ENCODE results near the gene PCSK6. TPM values are rescaled to one million over a fixed set of nuclear protein-coding genes. Genes with fewer than 3 reads are reported as not detected.

Gene PCSK6
- total RNA-seq, 1 donor from 2014 or later, result 1.9 TPM

GRCh38 chr15:101391981-101392640 is 97.4 kb downstream of the PCSK6 start:
- Mint-ChIP-seq H3K27ac (no peak overlapping the region), H3K27me3 (ENCODE audit: low read depth) (peaks cover 5% of the 10 kb centered on the region), H3K4me1 (ENCODE audit: low read depth) (no peaks in the 10 kb centered on the region), H3K36me3 (ENCODE audit: low read depth) (no peaks in the 10 kb centered on the region), H3K9me3 (no peaks in the 10 kb centered on the region), H3K4me3 (ENCODE audit: low read depth) (no peak overlapping the region)
- intact Hi-C loops (cut with micrococcal nuclease), result no loop called here
- no peak for DNase-seq (ENCODE audit: low spot score)

- Mint-ChIP-seq H3K27ac (no peak overlapping the region), H3K36me3 (ENCODE audit: low read depth) (no peaks in the 10 kb centered on the region), H3K27me3 (ENCODE audit: low read depth) (peaks cover 5% of the 10 kb centered on the region), H3K9me3 (no peaks in the 10 kb centered on the region), H3K4me1 (ENCODE audit: low read depth) (no peaks in the 10 kb centered on the region), H3K4me3 (ENCODE audit: low read depth) (no peak overlapping the region)
- no peak for DNase-seq (ENCODE audit: low spot score)
- intact Hi-C loops (cut with micrococcal nuclease), result no loop called here
Measured at GRCh38 chr15:101391431-101391830, 98.1 kb downstream of the PCSK6 start.

- no peaks in the 10 kb centered on the region for H3K27me3 Mint-ChIP-seq (ENCODE audit: low read depth)
- DNase-seq (ENCODE audit: low spot score), result no peak
- no peak overlapping the region for H3K27ac Mint-ChIP-seq
- no peak overlapping the region for H3K4me3 Mint-ChIP-seq (ENCODE audit: low read depth)
- no peaks in the 10 kb centered on the region for H3K9me3 Mint-ChIP-seq
- H3K36me3 Mint-ChIP-seq (ENCODE audit: low read depth), result no peaks in the 10 kb centered on the region
- intact Hi-C loops (cut with micrococcal nuclease), result no loop called here
- no peaks in the 10 kb centered on the region for H3K4me1 Mint-ChIP-seq (ENCODE audit: low read depth)
Measured at GRCh38 chr15:101390462-101390861, 99.0 kb downstream of the PCSK6 start.

GRCh38 chr15:101390060-101390459 is 99.4 kb downstream of the PCSK6 start:
- intact Hi-C loops (cut with micrococcal nuclease), result no loop called here
- Mint-ChIP-seq H3K9me3 (no peaks in the 10 kb centered on the region), H3K4me1 (ENCODE audit: low read depth) (no peaks in the 10 kb centered on the region), H3K27ac (no peak overlapping the region), H3K4me3 (ENCODE audit: low read depth) (no peak overlapping the region), H3K36me3 (ENCODE audit: low read depth) (no peaks in the 10 kb centered on the region), H3K27me3 (ENCODE audit: low read depth) (no peaks in the 10 kb centered on the region)
- DNase-seq (ENCODE audit: low spot score), result no peak

- H3K27me3 Mint-ChIP-seq (ENCODE audit: low read depth), result no peaks in the 10 kb centered on the region
Measured at GRCh38 chr15:101389362-101389761, 100.1 kb downstream of the PCSK6 start.

GRCh38 chr15:101388046-101388445 is 101.5 kb downstream of the PCSK6 start:
- DNase-seq (ENCODE audit: low spot score), result no peak
- no peaks in the 10 kb centered on the region for H3K36me3 Mint-ChIP-seq (ENCODE audit: low read depth)
- no peaks in the 10 kb centered on the region for H3K27me3 Mint-ChIP-seq (ENCODE audit: low read depth)
- no peaks in the 10 kb centered on the region for H3K4me1 Mint-ChIP-seq (ENCODE audit: low read depth)
- no peak overlapping the region for H3K4me3 Mint-ChIP-seq (ENCODE audit: low read depth)
- intact Hi-C loops (cut with micrococcal nuclease), result no loop called here
- no peak overlapping the region for H3K27ac Mint-ChIP-seq
- no peaks in the 10 kb centered on the region for H3K9me3 Mint-ChIP-seq

More at GRCh38 chr15:101389362-101389761, 100.1 kb downstream of the PCSK6 start:
- H3K36me3 Mint-ChIP-seq (ENCODE audit: low read depth), result no peaks in the 10 kb centered on the region
- no peak for DNase-seq (ENCODE audit: low spot score)
- intact Hi-C loops (cut with micrococcal nuclease), result no loop called here
- no peaks in the 10 kb centered on the region for H3K9me3 Mint-ChIP-seq
- H3K27ac Mint-ChIP-seq, result no peak overlapping the region
- no peak overlapping the region for H3K4me3 Mint-ChIP-seq (ENCODE audit: low read depth)
- H3K4me1 Mint-ChIP-seq (ENCODE audit: low read depth), result no peaks in the 10 kb centered on the region

- Mint-ChIP-seq H3K36me3 (ENCODE audit: low read depth) (no peaks in the 10 kb centered on the region), H3K9me3 (no peaks in the 10 kb centered on the region), H3K27me3 (ENCODE audit: low read depth) (no peaks in the 10 kb centered on the region), H3K27ac (no peak overlapping the region), H3K4me3 (ENCODE audit: low read depth) (no peak overlapping the region), H3K4me1 (ENCODE audit: low read depth) (no peaks in the 10 kb centered on the region)
- no peak for DNase-seq (ENCODE audit: low spot score)
- intact Hi-C loops (cut with micrococcal nuclease), result no loop called here
Measured at GRCh38 chr15:101387574-101387973, 101.9 kb downstream of the PCSK6 start.

- intact Hi-C loops (cut with micrococcal nuclease), result no loop called here
- Mint-ChIP-seq H3K4me1 (ENCODE audit: low read depth) (no peaks in the 10 kb centered on the region), H3K27ac (no peak overlapping the region), H3K36me3 (ENCODE audit: low read depth) (no peaks in the 10 kb centered on the region), H3K4me3 (ENCODE audit: low read depth) (no peak overlapping the region), H3K27me3 (ENCODE audit: low read depth) (no peaks in the 10 kb centered on the region), H3K9me3 (no peaks in the 10 kb centered on the region)
- DNase-seq (ENCODE audit: low spot score), result no peak
Measured at GRCh38 chr15:101386967-101387366, 102.5 kb downstream of the PCSK6 start.

- no peaks in the 10 kb centered on the region for H3K36me3 Mint-ChIP-seq (ENCODE audit: low read depth)
- H3K27me3 Mint-ChIP-seq (ENCODE audit: low read depth), result no peaks in the 10 kb centered on the region
- no peak overlapping the region for H3K27ac Mint-ChIP-seq
- H3K4me1 Mint-ChIP-seq (ENCODE audit: low read depth), result no peaks in the 10 kb centered on the region
- H3K4me3 Mint-ChIP-seq (ENCODE audit: low read depth), result no peak overlapping the region
- DNase-seq (ENCODE audit: low spot score), result no peak
- no peaks in the 10 kb centered on the region for H3K9me3 Mint-ChIP-seq
- intact Hi-C loops (cut with micrococcal nuclease), result no loop called here
Measured at GRCh38 chr15:101386006-101386405, 103.5 kb downstream of the PCSK6 start.

GRCh38 chr15:101384276-101384675 is 105.2 kb downstream of the PCSK6 start:
- Mint-ChIP-seq H3K36me3 (ENCODE audit: low read depth) (no peaks in the 10 kb centered on the region), H3K4me3 (ENCODE audit: low read depth) (no peak overlapping the region), H3K27ac (no peak overlapping the region), H3K4me1 (ENCODE audit: low read depth) (no peaks in the 10 kb centered on the region), H3K9me3 (no peaks in the 10 kb centered on the region), H3K27me3 (ENCODE audit: low read depth) (no peaks in the 10 kb centered on the region)
- intact Hi-C loops (cut with micrococcal nuclease), result no loop called here
- DNase-seq (ENCODE audit: low spot score), result no peak

- Mint-ChIP-seq H3K9me3 (no peaks in the 10 kb centered on the region), H3K4me3 (ENCODE audit: low read depth) (no peak overlapping the region), H3K27me3 (ENCODE audit: low read depth) (no peaks in the 10 kb centered on the region), H3K4me1 (ENCODE audit: low read depth) (no peaks in the 10 kb centered on the region), H3K36me3 (ENCODE audit: low read depth) (no peaks in the 10 kb centered on the region), H3K27ac (no peak overlapping the region)
- intact Hi-C loops (cut with micrococcal nuclease), result no loop called here
- no peak for DNase-seq (ENCODE audit: low spot score)
Measured at GRCh38 chr15:101382544-101382943, 107.0 kb downstream of the PCSK6 start.

GRCh38 chr15:101381671-101382212 is 107.8 kb downstream of the PCSK6 start:
- DNase-seq (ENCODE audit: low spot score), result no peak
- Mint-ChIP-seq H3K4me3 (ENCODE audit: low read depth) (no peak overlapping the region), H3K4me1 (ENCODE audit: low read depth) (no peaks in the 10 kb centered on the region), H3K9me3 (no peaks in the 10 kb centered on the region), H3K27ac (no peak overlapping the region), H3K36me3 (ENCODE audit: low read depth) (no peaks in the 10 kb centered on the region), H3K27me3 (ENCODE audit: low read depth) (no peaks in the 10 kb centered on the region)
- intact Hi-C loops (cut with micrococcal nuclease), result no loop called here

- no peaks in the 10 kb centered on the region for H3K9me3 Mint-ChIP-seq
- intact Hi-C loops (cut with micrococcal nuclease), result no loop called here
- H3K4me1 Mint-ChIP-seq (ENCODE audit: low read depth), result no peaks in the 10 kb centered on the region
- H3K27ac Mint-ChIP-seq, result no peak overlapping the region
- H3K27me3 Mint-ChIP-seq (ENCODE audit: low read depth), result no peaks in the 10 kb centered on the region
- H3K4me3 Mint-ChIP-seq (ENCODE audit: low read depth), result no peak overlapping the region
- no peaks in the 10 kb centered on the region for H3K36me3 Mint-ChIP-seq (ENCODE audit: low read depth)
- DNase-seq (ENCODE audit: low spot score), result no peak
Measured at GRCh38 chr15:101380146-101380545, 109.4 kb downstream of the PCSK6 start.

GRCh38 chr15:101379647-101380046 is 109.9 kb downstream of the PCSK6 start:
- H3K4me1 Mint-ChIP-seq (ENCODE audit: low read depth), result no peaks in the 10 kb centered on the region
- intact Hi-C loops (cut with micrococcal nuclease), result no loop called here

More at GRCh38 chr15:101379647-101380046, 109.9 kb downstream of the PCSK6 start:
- no peak overlapping the region for H3K27ac Mint-ChIP-seq
- no peaks in the 10 kb centered on the region for H3K27me3 Mint-ChIP-seq (ENCODE audit: low read depth)
- H3K36me3 Mint-ChIP-seq (ENCODE audit: low read depth), result no peaks in the 10 kb centered on the region
- no peaks in the 10 kb centered on the region for H3K9me3 Mint-ChIP-seq
- H3K4me3 Mint-ChIP-seq (ENCODE audit: low read depth), result no peak overlapping the region
- no peak for DNase-seq (ENCODE audit: low spot score)
